GM12892 (cell line): ENCODE data around the gene SCAPER.
"Not testable (repeated sequence)": the region's sequence is repeated elsewhere in the genome, so short reads cannot be mapped to it uniquely, and the experiment has no call there.

ENCODE experiments used
- POLR2A ChIP-seq: IDR thresholded peaks from 2 replicates; pipeline ENCODE4 v1.6.1; 2011; ENCODE audit warnings: low read depth, low read length, control low read depth
- POLR2AphosphoS5 ChIP-seq: IDR thresholded peaks from 2 replicates; pipeline ENCODE4 v1.6.1; 2011; ENCODE audit warnings: low read depth, low read length, control low read depth

DNA sequence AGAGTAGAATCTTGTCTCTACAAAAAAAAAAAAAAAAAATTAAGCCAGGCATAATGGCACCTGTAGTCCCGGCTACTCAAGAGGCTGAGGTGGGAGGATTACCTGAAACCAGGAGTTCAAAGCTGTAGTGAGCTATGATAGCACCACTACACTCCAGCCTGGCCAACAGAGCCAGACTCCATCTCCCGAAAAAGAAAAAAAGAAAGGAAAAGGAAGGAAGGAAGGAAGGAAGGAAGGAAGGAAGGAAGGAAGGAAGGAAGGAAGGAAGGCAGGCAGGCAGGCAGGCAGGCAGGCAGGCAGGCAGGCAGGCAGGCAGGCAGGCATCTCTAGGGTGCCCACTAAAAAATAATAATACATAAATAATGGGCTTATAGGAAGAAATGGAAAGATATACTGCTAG is 32.1 kb downstream of the SCAPER start:
- not testable (repeated sequence) for TF ChIP-seq POLR2A, POLR2AphosphoS5
